ENCODE results near the gene SLC6A6.

SLC6A6 gene

DNA sequence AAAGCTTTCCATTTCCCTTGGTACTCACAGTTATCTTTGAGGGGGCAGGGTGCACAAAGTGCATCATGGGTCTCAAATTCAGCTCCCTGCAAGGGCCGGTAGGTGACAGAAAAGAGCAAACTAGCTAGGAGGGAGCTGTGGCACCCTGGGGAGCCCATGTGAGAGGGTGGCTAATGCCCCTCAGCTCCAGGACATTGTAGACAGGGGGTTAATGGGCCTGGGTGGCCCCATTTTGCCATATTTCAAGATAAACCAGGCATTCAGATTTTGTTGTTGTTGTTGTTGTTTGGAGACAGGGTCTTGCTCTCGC lies 3.7 kb upstream of the SLC6A6 start:
- no peaks in the 10 kb centered on the region for H3K27me3 ChIP-seq (ENCODE audit: insufficient read depth, low read length)
- H3F3A ChIP-seq (ENCODE audit: insufficient read depth, low read length) = no peaks in the 10 kb centered on the region
- no peak overlapping the region for H3K4me2 ChIP-seq (ENCODE audit: low read length)
- H3K27ac ChIP-seq (ENCODE audit: low read depth, low read length, poor library complexity, severe bottlenecking) = no peak overlapping the region
- no peaks in the 10 kb centered on the region for H4K20me1 ChIP-seq (ENCODE audit: insufficient read depth, low read length)
- no peak overlapping the region for H3K4me3 ChIP-seq (ENCODE audit: low read depth, low read length, poor library complexity, severe bottlenecking)
- H3K36me3 ChIP-seq (ENCODE audit: insufficient read depth, low read length) = 0 out of 2 replicates have a peak, but pooled peaks cover 4% of the 10 kb centered on the region
- H2AFZ ChIP-seq (ENCODE audit: low read length) = no peak overlapping the region
- peaks cover 10% of the 10 kb centered on the region for H3K79me2 ChIP-seq (ENCODE audit: insufficient read depth, low read length)
- no peak overlapping the region for H3K9ac ChIP-seq (ENCODE audit: low read length)
- H3K9me3 ChIP-seq (ENCODE audit: low read length) = no peaks in the 10 kb centered on the region
- no peaks in the 10 kb centered on the region for H3K9me2 ChIP-seq (ENCODE audit: low read depth, low read length)
- TF ChIP-seq EZH2 (IDR thresholded peaks at IDR 0.05; ENCODE audit: borderline replicate concordance, low read length) = no peak
- TF ChIP-seq, protein P1, sequence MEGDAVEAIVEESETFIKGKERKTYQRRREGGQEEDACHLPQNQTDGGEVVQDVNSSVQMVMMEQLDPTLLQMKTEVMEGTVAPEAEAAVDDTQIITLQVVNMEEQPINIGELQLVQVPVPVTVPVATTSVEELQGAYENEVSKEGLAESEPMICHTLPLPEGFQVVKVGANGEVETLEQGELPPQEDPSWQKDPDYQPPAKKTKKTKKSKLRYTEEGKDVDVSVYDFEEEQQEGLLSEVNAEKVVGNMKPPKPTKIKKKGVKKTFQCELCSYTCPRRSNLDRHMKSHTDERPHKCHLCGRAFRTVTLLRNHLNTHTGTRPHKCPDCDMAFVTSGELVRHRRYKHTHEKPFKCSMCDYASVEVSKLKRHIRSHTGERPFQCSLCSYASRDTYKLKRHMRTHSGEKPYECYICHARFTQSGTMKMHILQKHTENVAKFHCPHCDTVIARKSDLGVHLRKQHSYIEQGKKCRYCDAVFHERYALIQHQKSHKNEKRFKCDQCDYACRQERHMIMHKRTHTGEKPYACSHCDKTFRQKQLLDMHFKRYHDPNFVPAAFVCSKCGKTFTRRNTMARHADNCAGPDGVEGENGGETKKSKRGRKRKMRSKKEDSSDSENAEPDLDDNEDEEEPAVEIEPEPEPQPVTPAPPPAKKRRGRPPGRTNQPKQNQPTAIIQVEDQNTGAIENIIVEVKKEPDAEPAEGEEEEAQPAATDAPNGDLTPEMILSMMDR (IDR thresholded peaks at IDR 0.05; ENCODE audit: low read length) = peak; percentile 51
- H3K4me1 ChIP-seq (ENCODE audit: insufficient read depth, low read length, severe bottlenecking) = peaks cover 18% of the 10 kb centered on the region

DNA sequence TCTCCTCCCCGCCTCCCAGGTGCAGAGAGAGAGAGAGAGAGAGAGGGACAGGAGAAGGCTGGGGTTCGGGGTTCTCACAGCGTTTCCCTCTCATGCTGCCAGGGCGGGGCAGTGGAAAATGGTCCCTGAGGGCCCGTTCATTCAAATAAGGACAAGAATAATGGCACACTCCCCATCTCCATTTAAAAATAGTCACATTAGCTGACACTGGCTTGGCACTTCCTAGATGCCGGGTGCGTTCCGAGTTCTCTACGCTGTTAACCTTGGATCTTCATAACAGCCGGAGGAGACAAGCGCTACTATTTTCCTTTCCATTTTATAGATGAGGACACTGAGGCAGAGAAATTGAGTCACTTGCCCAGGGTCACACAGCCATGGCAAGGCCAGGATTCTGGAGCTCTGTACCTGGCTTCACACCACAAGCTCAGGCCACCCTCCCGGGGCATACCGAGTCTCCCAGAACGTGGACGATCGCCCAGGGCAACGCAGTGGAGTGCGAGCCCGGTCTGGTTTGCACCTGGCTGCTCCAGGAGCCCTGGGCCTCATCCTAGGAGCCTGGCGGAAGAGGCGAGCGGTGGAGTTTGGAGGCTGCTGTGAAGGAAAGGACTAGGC lies 608 bp upstream of the SLC6A6 start:
- no peaks in the 10 kb centered on the region for H3K9me3 ChIP-seq (ENCODE audit: low read length)
- no peak overlapping the region for H2AFZ ChIP-seq (ENCODE audit: low read length)

DNA sequence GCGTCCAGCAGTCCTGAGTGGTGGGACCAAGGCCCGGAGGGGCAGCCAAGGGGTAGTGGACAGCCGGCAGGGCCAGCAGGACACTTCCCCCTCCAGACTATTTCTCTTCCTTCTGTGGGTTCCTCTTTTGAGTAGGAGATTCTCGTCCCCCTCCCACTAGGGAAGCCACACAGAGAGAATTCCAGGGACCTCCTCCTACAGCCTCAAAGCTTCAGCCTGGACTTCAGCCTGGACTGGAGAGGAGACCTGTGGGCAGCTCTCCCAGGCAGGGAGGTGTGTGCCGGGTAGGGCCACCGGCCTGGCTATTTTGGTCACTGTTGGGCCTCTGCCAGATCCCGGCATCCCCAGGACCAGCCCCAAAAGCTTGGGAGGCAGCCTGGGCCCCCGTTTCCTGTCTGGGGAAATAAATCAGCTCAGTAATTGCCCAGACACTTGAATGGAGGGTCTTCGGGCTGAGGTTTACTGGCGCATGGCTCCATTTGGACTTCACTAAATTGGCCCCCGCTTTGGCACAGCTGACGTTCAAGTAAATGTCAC lies 1.3 kb downstream of the SLC6A6 start:
- Histone ChIP-seq H3K4me2 (ENCODE audit: low read length) (peak overlapping the region; percentile 97), H3K4me1 (ENCODE audit: insufficient read depth, low read length, severe bottlenecking) (peaks cover 59% of the 10 kb centered on the region), H4K20me1 (ENCODE audit: insufficient read depth, low read length) (no peaks in the 10 kb centered on the region), H3F3A (ENCODE audit: insufficient read depth, low read length) (no peaks in the 10 kb centered on the region), H3K4me3 (ENCODE audit: low read depth, low read length, poor library complexity, severe bottlenecking) (peak overlapping the region; percentile 87), H3K9me3 (ENCODE audit: low read length) (no peaks in the 10 kb centered on the region), H3K79me2 (ENCODE audit: insufficient read depth, low read length) (peaks cover 58% of the 10 kb centered on the region), H2AFZ (ENCODE audit: low read length) (no peak overlapping the region), H3K36me3 (ENCODE audit: insufficient read depth, low read length) (peaks cover 28% of the 10 kb centered on the region; the same call in 1 of the 2 replicates), H3K27me3 (ENCODE audit: insufficient read depth, low read length) (no peaks in the 10 kb centered on the region), H3K9me2 (ENCODE audit: low read depth, low read length) (no peaks in the 10 kb centered on the region), H3K9ac (ENCODE audit: low read length) (peak overlapping the region; percentile 96), H3K27ac (ENCODE audit: low read depth, low read length, poor library complexity, severe bottlenecking) (peak overlapping the region; percentile 84)
- TF ChIP-seq EZH2 (IDR thresholded peaks at IDR 0.05; ENCODE audit: borderline replicate concordance, low read length) = no peak
- TF ChIP-seq, protein P1 (IDR thresholded peaks at IDR 0.05; ENCODE audit: low read length) = no peak

More for the DNA sequence above, 608 bp upstream of the SLC6A6 start:
- H3K9ac ChIP-seq (ENCODE audit: low read length) = peak overlapping the region; percentile 59
- H3K4me2 ChIP-seq (ENCODE audit: low read length) = peak overlapping the region; percentile 65
- H3K79me2 ChIP-seq (ENCODE audit: insufficient read depth, low read length) = peaks cover 40% of the 10 kb centered on the region
- peak overlapping the region; percentile 87 for H3K4me3 ChIP-seq (ENCODE audit: low read depth, low read length, poor library complexity, severe bottlenecking)
- peaks cover 17% of the 10 kb centered on the region; the same call in 1 of the 2 replicates for H3K36me3 ChIP-seq (ENCODE audit: insufficient read depth, low read length)
- no peaks in the 10 kb centered on the region for H3F3A ChIP-seq (ENCODE audit: insufficient read depth, low read length)
- no peaks in the 10 kb centered on the region for H3K9me2 ChIP-seq (ENCODE audit: low read depth, low read length)
- no peaks in the 10 kb centered on the region for H3K27me3 ChIP-seq (ENCODE audit: insufficient read depth, low read length)
- no peak for TF ChIP-seq EZH2 (IDR thresholded peaks at IDR 0.05; ENCODE audit: borderline replicate concordance, low read length)
- TF ChIP-seq, protein P1 (IDR thresholded peaks at IDR 0.05; ENCODE audit: low read length) = no peak; the same call in 1 of the 2 replicates
- no peaks in the 10 kb centered on the region for H4K20me1 ChIP-seq (ENCODE audit: insufficient read depth, low read length)
- peaks cover 48% of the 10 kb centered on the region for H3K4me1 ChIP-seq (ENCODE audit: insufficient read depth, low read length, severe bottlenecking)
- H3K27ac ChIP-seq (ENCODE audit: low read depth, low read length, poor library complexity, severe bottlenecking) = peak overlapping the region; percentile 35

Measured in OCI-LY1 (cell line).